ENCODE measurements around the gene KRT2.

Gene KRT2

GRCh38 chr12:52636189-52636588 lies 15.8 kb downstream of the KRT2 start:
- no peak for DNase-seq

GRCh38 chr12:52634266-52635056 lies 17.6 kb downstream of the KRT2 start:
- no peak for DNase-seq

- no peak for DNase-seq
These were observed 18.6 kb downstream of the KRT2 start for GRCh38 chr12:52633383-52633782.

GRCh38 chr12:52632656-52633055 lies 19.4 kb downstream of the KRT2 start:
- DNase-seq: no peak

GRCh38 chr12:52631676-52632459 lies 20.1 kb downstream of the KRT2 start:
- no peak for DNase-seq

- DNase-seq: no peak
These were observed 20.7 kb downstream of the KRT2 start for GRCh38 chr12:52631264-52631663.

GRCh38 chr12:52630599-52631200 lies 21.3 kb downstream of the KRT2 start:
- DNase-seq: no peak

GRCh38 chr12:52630008-52630500 lies 22.0 kb downstream of the KRT2 start:
- no peak for DNase-seq

- no peak for DNase-seq
These were observed 22.6 kb downstream of the KRT2 start for GRCh38 chr12:52629281-52630007.

- no peak for DNase-seq
These were observed 23.2 kb downstream of the KRT2 start for GRCh38 chr12:52628841-52629240.

GRCh38 chr12:52628111-52628507 lies 23.9 kb downstream of the KRT2 start:
- DNase-seq: no peak

GRCh38 chr12:52627395-52628110 lies 24.5 kb downstream of the KRT2 start:
- DNase-seq: no peak

GRCh38 chr12:52622349-52622748 lies 29.7 kb downstream of the KRT2 start:
- DNase-seq: no peak

- no peak for DNase-seq
These were observed 33.1 kb downstream of the KRT2 start for GRCh38 chr12:52618866-52619265.

- no peak for DNase-seq
These were observed 33.8 kb downstream of the KRT2 start, which contains the start of gene KRT73 for GRCh38 chr12:52618216-52618615. TSS of gene KRT73 (minus strand) at chr12:52618559. CDS start at chr12:52618524, 35 bp downstream.

GRCh38 chr12:52617403-52617785 lies 34.6 kb downstream of the KRT2 start:
- no peak for DNase-seq

GRCh38 chr12:52616680-52617402 lies 35.2 kb downstream of the KRT2 start:
- DNase-seq: no peak

GRCh38 chr12:52615912-52616311 lies 36.1 kb downstream of the KRT2 start:
- DNase-seq: no peak

GRCh38 chr12:52615208-52615868 lies 36.7 kb downstream of the KRT2 start:
- DNase-seq: no peak

- DNase-seq: no peak
These were observed 37.4 kb downstream of the KRT2 start for GRCh38 chr12:52614381-52615207.

All from effector CD8-positive, alpha-beta T cell (primary cell).